Osteocyte (in vitro differentiated cells): Measurements from ENCODE around the gene RSL1D1. TPM values are rescaled to one million over a fixed set of nuclear protein-coding genes. Genes with fewer than 3 reads are reported as not detected.

Source experiments
- DNase-seq: peaks from one replicate; pipeline ENCODE4 v3.0.0; 2021; ENCODE audit warnings: mixed read lengths; ENCODE audit not compliant: unreplicated experiment; ENCODE audit errors: extremely low spot score
- H3K27ac Mint-ChIP-seq: one replicate; pipeline ENCODE4 v1.8.0; 2021; ENCODE audit warnings: mild to moderate bottlenecking, mixed read lengths; ENCODE audit not compliant: unreplicated experiment
- H3K27me3 Mint-ChIP-seq: one replicate; pipeline ENCODE4 v1.8.0; 2021; ENCODE audit warnings: mixed read lengths; ENCODE audit not compliant: unreplicated experiment
- H3K36me3 Mint-ChIP-seq: one replicate; pipeline ENCODE4 v1.8.0; 2021; ENCODE audit warnings: mixed read lengths; ENCODE audit not compliant: unreplicated experiment
- H3K4me1 Mint-ChIP-seq: one replicate; pipeline ENCODE4 v1.8.0; 2021; ENCODE audit warnings: mixed read lengths; ENCODE audit not compliant: unreplicated experiment
- H3K4me3 Mint-ChIP-seq: one replicate; pipeline ENCODE4 v1.8.0; 2021; ENCODE audit warnings: mild to moderate bottlenecking, moderate library complexity, mixed read lengths; ENCODE audit not compliant: unreplicated experiment
- H3K9me3 Mint-ChIP-seq: one replicate; pipeline ENCODE4 v1.8.0; 2021; ENCODE audit warnings: mixed read lengths; ENCODE audit not compliant: unreplicated experiment
- total RNA-seq: library from RNA; stranded (reverse); gene quantifications from 2 replicates; pipeline ENCODE4 v1.2.1, GENCODE V29; 2021
- TF ChIP-seq, protein P1 (sequence below): fragments of 200-600 bp; sonication (generic); IDR thresholded peaks from 2 replicates; pipeline ENCODE4 v1.5.0; 2021; ENCODE audit warnings: antibody characterized with exemption, mild to moderate bottlenecking, moderate library complexity

Gene RSL1D1
- total RNA-seq, 1 donor from 2014 or later, result 122 TPM

DNA sequence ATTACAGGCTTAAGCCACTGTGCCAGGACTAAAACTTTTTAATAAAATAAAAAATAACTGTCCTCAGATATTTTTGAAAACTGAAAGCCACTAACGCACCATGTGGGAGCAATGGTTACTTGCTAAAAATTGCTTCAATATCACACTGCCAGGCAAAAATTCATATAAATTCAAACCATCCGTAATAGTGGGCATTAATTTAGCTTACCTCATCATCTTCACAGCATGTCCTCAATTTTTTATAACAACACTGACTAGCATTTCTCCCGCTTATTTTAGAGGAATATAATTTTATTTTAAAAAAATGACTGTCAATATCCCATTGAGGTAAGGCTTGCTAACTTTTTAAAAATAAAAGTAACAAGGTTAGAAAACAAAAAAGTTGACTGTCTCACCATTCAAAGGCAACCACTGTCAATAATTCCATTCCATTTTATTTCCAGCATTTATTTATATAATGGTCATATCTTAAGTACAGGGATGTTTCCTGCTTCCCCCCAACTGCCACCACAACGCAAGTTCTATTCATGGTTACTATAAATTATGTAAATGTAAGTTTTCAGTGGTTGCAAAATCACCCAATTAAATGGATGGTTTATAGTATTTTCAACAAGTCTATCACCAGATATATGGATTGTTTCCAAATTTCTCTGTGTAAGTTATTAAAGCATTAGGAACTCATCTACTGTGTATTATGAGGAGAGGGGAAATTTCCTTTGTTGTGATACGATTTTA is 39.1 kb upstream of the RSL1D1 start:
- H3K36me3 Mint-ChIP-seq, result peaks cover 42% of the 10 kb centered on the region
- H3K4me3 Mint-ChIP-seq, result no peak overlapping the region
- no peak overlapping the region for H3K27ac Mint-ChIP-seq
- no peak for DNase-seq
- H3K9me3 Mint-ChIP-seq, result no peaks in the 10 kb centered on the region
- TF ChIP-seq, protein P1, sequence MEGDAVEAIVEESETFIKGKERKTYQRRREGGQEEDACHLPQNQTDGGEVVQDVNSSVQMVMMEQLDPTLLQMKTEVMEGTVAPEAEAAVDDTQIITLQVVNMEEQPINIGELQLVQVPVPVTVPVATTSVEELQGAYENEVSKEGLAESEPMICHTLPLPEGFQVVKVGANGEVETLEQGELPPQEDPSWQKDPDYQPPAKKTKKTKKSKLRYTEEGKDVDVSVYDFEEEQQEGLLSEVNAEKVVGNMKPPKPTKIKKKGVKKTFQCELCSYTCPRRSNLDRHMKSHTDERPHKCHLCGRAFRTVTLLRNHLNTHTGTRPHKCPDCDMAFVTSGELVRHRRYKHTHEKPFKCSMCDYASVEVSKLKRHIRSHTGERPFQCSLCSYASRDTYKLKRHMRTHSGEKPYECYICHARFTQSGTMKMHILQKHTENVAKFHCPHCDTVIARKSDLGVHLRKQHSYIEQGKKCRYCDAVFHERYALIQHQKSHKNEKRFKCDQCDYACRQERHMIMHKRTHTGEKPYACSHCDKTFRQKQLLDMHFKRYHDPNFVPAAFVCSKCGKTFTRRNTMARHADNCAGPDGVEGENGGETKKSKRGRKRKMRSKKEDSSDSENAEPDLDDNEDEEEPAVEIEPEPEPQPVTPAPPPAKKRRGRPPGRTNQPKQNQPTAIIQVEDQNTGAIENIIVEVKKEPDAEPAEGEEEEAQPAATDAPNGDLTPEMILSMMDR, result no peak
- H3K4me1 Mint-ChIP-seq, result no peaks in the 10 kb centered on the region
- no peaks in the 10 kb centered on the region for H3K27me3 Mint-ChIP-seq

DNA sequence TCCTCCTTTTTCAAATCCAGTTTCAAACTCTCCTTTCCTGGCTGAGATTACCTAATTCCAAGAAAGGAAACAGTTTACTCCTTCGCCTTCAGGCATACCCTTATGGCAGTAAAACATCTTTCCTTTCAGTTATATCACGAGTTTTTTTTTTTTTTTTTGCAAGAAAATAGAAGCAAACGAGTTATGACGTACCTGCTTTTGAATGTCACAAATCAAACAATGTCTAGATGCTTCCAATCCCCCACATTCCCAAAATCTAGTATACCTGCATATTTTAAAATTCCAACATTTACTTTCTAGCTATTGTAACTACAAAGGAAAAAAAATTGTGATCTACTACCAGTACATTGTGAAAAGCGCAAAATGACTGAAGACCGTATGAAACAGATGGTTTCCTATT is 35.5 kb upstream of the RSL1D1 start:
- H3K9me3 Mint-ChIP-seq, result no peaks in the 10 kb centered on the region
- no peak for DNase-seq
- no peaks in the 10 kb centered on the region for H3K27me3 Mint-ChIP-seq
- H3K36me3 Mint-ChIP-seq, result peaks cover 40% of the 10 kb centered on the region
- no peak overlapping the region for H3K4me3 Mint-ChIP-seq
- H3K27ac Mint-ChIP-seq, result no peak overlapping the region
- TF ChIP-seq, protein P1, result no peak
- H3K4me1 Mint-ChIP-seq, result no peaks in the 10 kb centered on the region

DNA sequence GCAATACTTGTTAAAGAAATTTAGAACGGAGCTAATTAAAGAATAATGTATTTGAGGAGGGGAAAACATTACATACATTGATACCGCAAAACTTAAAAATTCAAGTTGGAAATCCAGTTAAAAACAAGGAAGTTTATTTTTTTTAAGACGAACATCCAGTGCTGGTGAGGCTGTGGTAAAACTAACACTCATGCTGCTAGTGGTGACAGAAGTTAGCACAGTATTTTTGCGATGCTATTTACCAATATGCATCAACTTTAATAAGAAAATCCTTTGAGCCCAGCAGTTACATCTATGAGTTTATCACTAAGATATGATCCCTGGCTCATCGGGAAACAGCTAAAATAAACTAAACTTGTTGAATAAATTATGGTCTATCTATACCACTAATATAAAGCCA is 32.7 kb upstream of the RSL1D1 start:
- no peak overlapping the region for H3K4me3 Mint-ChIP-seq
- no peaks in the 10 kb centered on the region for H3K27me3 Mint-ChIP-seq
- H3K4me1 Mint-ChIP-seq, result no peaks in the 10 kb centered on the region
- TF ChIP-seq, protein P1, result no peak
- peaks cover 46% of the 10 kb centered on the region for H3K36me3 Mint-ChIP-seq
- H3K27ac Mint-ChIP-seq, result no peak overlapping the region
- no peaks in the 10 kb centered on the region for H3K9me3 Mint-ChIP-seq
- DNase-seq, result no peak

DNA sequence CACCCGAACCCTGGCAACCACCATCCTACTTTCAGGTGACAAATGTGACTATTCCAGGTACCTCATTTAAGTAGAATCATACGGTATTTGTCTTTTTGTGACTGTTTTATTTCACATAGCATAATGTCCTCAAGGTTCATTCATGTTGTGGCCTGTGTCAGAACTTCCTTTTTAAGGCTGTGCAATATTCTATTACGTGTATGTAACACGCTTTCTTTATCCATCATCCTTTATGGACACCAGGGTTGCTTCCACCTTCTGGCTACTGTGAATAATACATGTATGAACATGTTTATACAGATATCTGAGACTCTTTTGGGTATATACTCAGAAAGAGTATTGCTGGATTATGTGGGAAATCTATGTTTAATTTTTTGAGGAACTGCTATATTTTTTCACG is 28.7 kb upstream of the RSL1D1 start:
- H3K4me3 Mint-ChIP-seq, result no peak overlapping the region
- TF ChIP-seq, protein P1, result peak; percentile 17
- peaks cover 40% of the 10 kb centered on the region for H3K36me3 Mint-ChIP-seq
- H3K27ac Mint-ChIP-seq, result no peak overlapping the region
- DNase-seq, result no peak
- no peaks in the 10 kb centered on the region for H3K9me3 Mint-ChIP-seq
- peaks cover 6% of the 10 kb centered on the region for H3K4me1 Mint-ChIP-seq
- H3K27me3 Mint-ChIP-seq, result no peaks in the 10 kb centered on the region

DNA sequence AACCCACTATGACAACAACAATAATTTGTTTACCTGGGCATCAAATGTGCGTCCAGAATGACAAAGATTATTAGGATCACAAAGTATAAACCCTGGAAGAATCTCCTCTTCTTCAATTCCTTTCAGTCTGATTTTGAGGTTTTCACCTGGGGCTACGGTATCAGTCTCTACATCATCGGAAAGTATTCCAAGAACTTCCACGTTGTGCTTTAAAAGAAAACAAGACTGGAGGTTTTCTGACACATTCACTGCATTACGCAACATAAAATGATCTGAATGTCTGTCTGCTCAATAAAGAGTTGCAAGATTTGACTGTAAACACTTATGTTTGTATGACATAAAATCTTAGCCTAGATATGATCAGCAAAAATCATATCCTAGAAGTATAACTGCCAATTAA is 26.0 kb upstream of the RSL1D1 start:
- peaks cover 6% of the 10 kb centered on the region for H3K4me1 Mint-ChIP-seq
- H3K9me3 Mint-ChIP-seq, result no peaks in the 10 kb centered on the region
- DNase-seq, result no peak
- H3K27ac Mint-ChIP-seq, result no peak overlapping the region
- H3K27me3 Mint-ChIP-seq, result no peaks in the 10 kb centered on the region
- H3K36me3 Mint-ChIP-seq, result peaks cover 44% of the 10 kb centered on the region
- TF ChIP-seq, protein P1, result no peak
- no peak overlapping the region for H3K4me3 Mint-ChIP-seq
